22Rv1 (cell line): ENCODE data around the gene LRRIQ3.

Experiments used
- ZFX ChIP-seq: fragments of 450-650 bp; IDR thresholded peaks from 2 replicates; pipeline ENCODE4 v1.6.1; 2017; ENCODE audit warnings: antibody characterized with exemption, borderline replicate concordance
- TF ChIP-seq, protein P1 (sequence below): fragments of 450-650 bp; IDR thresholded peaks from 2 replicates; pipeline ENCODE4 v1.5.1; 2017; ENCODE audit warnings: mild to moderate bottlenecking

DNA sequence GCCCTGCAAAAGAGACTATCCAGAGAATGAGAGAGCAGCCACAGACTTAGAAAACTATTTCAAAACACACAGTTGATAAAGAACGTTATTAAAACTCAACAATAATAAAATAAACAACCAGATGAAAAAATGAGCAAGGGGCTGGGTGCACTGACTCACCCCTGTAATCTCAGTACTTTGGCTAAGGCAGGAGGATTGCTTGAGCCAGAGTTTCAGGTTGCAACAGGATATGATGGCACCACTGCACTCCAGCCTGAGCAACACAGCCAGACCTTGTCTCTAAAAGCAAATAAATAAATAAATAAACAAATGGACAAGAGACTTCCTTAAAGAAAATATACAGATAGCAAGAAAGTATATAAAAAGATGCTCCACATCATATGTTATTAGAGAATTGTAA lies 144.6 kb downstream of the LRRIQ3 start:
- TF ChIP-seq, protein P1, sequence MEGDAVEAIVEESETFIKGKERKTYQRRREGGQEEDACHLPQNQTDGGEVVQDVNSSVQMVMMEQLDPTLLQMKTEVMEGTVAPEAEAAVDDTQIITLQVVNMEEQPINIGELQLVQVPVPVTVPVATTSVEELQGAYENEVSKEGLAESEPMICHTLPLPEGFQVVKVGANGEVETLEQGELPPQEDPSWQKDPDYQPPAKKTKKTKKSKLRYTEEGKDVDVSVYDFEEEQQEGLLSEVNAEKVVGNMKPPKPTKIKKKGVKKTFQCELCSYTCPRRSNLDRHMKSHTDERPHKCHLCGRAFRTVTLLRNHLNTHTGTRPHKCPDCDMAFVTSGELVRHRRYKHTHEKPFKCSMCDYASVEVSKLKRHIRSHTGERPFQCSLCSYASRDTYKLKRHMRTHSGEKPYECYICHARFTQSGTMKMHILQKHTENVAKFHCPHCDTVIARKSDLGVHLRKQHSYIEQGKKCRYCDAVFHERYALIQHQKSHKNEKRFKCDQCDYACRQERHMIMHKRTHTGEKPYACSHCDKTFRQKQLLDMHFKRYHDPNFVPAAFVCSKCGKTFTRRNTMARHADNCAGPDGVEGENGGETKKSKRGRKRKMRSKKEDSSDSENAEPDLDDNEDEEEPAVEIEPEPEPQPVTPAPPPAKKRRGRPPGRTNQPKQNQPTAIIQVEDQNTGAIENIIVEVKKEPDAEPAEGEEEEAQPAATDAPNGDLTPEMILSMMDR, result no peak
- no peak for TF ChIP-seq ZFX
